Jurkat, Clone E6-1 (cell line): ENCODE data around the gene TSC22D3.

ENCODE experiments used
- DNase-seq: peaks from one replicate; pipeline ENCODE4 v3.0.0-alpha.2; 2011; ENCODE audit warnings: low read depth, low spot score
- H3K4me3 ChIP-seq: 2 replicates; pipeline ENCODE4 v1.5.1; 2011; ENCODE audit warnings: mild to moderate bottlenecking, low read length, control low read depth, moderate library complexity

Gene TSC22D3

GRCh38 chrX:107736781-107737531, 38.6 kb downstream of the TSC22D3 start:
- DNase-seq: no peak

GRCh38 chrX:107734646-107735045, 40.9 kb downstream of the TSC22D3 start:
- H3K4me3 ChIP-seq: no peak overlapping the region
- no peak for DNase-seq

More at GRCh38 chrX:107736781-107737531, 38.6 kb downstream of the TSC22D3 start:
- no peak overlapping the region for H3K4me3 ChIP-seq

DNA sequence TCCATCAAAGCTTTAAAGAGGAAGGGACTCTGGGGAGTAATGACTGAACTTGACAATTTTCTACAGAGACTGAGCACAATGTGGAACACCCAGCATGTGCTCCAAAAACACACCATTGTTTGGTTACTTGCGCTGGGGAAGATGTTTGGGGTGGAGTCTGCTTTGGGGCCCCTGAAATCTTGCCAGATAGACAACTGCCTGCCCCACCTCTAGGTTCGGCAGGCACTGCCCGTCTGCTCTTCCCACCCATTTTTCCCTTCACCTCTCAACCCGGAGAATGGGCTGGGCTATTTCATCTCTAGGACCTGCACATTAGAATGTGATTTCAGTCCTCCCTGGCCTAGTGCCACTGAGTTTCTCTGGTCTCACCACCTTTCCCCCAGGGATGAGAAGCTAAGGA, 41.9 kb downstream of the TSC22D3 start:
- H3K4me3 ChIP-seq: no peak overlapping the region
- no peak for DNase-seq

- no peak for DNase-seq
- H3K4me3 ChIP-seq: no peak overlapping the region
These were observed 43.6 kb downstream of the TSC22D3 start for GRCh38 chrX:107731831-107732502.

- DNase-seq: no peak
- H3K4me3 ChIP-seq: no peak overlapping the region
These were observed 44.4 kb downstream of the TSC22D3 start for GRCh38 chrX:107730991-107731766.

DNA sequence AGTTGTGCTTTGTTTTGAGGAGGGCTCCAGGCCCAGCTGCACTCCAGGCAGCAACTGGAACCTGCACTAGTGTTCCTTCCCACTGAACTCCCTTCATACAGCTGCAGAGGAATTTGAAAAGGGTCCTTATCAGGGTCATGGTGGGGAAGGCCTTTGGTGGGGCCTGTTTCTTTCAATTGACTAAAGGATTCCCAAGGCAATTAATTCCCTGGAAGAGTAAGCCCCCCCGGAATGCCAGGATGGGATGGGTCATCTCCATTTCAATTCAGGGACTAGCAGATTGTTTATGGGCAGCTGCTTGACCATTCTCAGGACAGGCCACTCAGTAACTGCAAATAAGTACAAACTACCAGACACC, 45.3 kb downstream of the TSC22D3 start:
- DNase-seq: no peak
- no peak overlapping the region for H3K4me3 ChIP-seq

DNA sequence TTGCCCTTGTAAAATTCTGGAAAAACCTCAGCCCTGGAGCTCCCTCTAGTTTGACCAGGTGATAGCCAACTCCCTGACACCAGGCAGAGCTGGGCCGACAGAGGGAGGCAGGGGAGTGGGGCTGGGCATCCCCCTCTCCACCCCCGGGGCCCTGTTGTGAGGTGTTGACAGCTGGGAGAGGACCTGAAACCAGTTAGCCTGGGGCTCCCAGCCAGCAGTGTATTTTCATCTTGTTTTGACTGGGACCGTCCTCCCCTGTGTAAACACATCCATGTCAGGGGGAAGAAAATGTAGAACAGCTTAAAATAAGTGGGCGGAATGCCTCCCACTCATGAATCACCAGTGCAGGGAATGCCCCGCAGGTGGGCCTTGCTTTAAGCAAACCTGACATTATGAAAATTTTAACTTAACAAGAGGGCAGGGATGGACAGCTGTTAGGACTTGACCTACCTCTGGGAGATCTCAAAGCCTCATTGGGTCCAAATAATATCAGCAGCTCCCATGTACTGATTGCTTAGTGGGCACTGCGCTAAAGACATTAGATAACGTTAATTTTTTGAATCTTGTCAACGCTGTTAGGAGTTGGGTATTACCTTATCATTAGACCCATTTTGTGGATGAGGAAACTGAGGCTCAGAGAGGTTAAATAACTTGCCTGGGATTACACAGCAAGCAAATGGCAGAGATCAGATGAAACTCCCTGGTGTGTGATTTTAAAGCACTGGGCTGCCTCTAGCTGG, 45.9 kb downstream of the TSC22D3 start:
- no peak for DNase-seq

DNA sequence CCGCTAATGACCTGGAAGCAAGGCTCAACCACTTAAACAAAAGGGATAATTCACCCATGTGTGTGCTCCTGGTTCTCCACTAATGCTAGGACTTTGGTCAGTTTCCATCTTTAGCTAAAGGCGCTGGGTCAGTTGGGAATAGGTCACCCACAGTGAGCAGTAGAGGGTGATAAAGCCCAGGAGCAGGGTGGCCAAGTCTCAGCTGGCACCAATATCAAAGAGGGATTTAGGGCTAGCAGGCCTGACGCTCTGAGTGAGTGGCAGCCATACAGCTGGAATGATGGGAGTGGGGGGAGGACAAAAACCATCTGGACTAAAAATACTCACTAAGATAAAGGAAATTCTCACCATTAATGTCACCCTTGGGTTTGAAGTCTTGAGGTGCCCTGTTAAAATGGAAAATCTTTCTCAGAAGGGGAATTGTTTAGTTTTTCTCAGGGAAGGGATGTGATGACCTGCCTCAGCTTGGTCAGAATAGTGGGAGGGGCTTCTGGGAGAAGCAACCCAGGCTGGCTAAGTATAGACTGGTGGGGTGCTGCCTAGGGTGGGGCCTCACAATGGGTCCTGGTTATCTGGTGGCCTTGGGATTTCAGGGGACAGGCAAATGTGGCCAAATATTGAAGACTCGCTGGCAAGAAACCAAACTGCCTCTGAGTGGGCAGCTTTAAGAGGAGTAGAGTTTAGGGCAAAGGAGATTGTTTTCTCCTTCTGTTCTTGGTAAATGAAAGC, 47.1 kb downstream of the TSC22D3 start:
- no peak overlapping the region for H3K4me3 ChIP-seq
- DNase-seq: no peak

More for the DNA sequence above, 45.9 kb downstream of the TSC22D3 start:
- no peak overlapping the region for H3K4me3 ChIP-seq

DNA sequence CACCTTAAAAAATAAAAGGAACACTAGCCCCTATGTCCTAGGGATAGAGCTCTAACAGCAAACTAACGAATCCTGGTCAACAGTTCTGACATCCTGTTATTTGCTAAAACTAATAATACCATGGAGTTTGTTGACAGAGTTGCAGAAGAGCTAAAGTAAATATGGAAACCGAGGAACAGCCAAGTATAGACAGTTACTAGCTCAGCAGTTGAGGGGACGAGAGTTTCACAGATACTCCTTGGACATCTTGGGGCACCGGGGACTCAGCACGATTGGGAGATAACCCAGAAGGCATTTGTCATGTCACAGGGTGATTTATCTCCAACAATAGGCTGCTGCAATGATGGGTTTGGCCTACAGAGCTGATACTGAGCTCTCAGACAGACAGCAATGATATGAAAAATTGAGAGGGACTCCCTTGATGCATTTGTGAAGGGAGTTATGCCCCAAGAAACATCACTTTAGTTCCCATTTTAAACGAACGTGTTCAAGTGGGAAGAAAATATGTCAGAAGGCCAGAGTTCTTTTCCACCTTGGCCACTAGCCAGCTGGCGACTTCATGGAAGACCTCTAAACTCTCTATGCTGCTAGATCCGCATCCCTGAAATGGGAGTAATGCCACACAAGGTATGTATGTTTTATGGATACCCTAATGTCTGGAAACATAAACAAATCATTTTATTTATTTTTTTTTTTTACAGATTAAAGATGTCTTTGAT, 48.6 kb downstream of the TSC22D3 start:
- DNase-seq: no peak
- no peak overlapping the region for H3K4me3 ChIP-seq

- no peak overlapping the region for H3K4me3 ChIP-seq
- DNase-seq: no peak
These were observed 49.6 kb downstream of the TSC22D3 start for GRCh38 chrX:107725761-107726555.

GRCh38 chrX:107724653-107725052, 50.9 kb downstream of the TSC22D3 start:
- no peak for DNase-seq
- H3K4me3 ChIP-seq: no peak overlapping the region

DNA sequence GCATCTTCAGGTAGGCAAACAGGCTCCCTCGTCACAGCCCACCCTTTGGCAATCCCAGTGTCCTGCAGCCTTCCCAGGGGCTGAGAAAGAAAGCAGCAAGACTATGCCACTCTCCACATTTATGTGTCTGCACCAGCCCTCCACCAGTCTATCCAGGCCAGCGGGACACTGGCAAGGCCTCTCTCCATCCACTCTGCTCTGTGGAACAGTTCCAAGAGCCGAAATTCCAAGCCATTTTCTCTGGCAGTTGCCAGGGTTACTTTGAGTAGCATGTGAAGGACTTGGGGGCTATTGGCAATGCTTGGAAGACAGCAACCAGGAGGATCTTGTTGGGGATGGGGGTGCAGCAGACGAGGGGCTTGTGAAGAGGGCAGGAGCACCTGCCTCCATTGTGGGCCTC, 52.1 kb downstream of the TSC22D3 start:
- DNase-seq: no peak

GRCh38 chrX:107721966-107722707, 53.5 kb downstream of the TSC22D3 start:
- no peak for DNase-seq
- H3K4me3 ChIP-seq: no peak overlapping the region

More for the DNA sequence above, 52.1 kb downstream of the TSC22D3 start:
- no peak overlapping the region for H3K4me3 ChIP-seq

DNA sequence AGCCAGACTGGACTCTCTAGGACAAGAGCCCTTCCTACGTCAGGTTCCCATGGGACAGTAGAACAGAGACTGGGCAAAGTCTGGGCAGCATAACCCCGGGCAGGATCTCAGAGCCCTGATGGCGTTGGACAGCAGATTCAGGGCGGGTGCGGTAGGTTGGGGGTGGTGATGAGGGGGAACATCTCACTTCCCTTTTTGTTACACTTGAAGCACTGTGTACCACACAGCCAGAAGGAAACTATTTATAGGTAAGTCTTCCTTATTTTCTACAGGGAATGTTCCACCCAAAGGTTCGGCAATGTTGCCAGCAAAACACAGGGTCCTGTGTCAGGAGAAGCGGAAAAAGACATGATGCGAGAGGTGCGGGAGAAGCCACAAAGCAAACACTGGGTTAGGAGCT, 54.3 kb downstream of the TSC22D3 start:
- DNase-seq: no peak
- no peak overlapping the region for H3K4me3 ChIP-seq

DNA sequence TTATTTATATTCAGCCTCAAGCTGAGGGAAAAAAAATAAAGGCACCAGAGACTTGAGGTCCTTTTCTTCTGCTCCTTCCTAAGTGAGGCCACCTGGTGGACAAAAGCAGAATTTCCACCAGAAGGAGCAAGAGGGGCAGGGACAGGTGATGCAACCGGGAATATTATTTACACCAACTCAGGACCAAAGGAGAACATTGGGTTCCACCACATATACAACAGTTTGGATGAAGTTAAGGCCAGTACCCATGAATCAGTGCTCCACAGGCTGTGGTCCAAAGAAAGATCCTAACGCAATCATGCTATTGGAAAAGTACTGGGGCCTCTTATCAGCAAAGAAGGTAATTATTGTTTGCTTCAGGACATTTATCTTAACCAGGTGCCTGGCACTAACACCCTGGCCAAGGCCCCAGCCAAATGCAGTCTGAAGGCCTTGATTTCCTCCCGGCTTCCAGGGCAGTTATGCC, 57.4 kb downstream of the TSC22D3 start:
- peak; percentile 55 for DNase-seq

DNA sequence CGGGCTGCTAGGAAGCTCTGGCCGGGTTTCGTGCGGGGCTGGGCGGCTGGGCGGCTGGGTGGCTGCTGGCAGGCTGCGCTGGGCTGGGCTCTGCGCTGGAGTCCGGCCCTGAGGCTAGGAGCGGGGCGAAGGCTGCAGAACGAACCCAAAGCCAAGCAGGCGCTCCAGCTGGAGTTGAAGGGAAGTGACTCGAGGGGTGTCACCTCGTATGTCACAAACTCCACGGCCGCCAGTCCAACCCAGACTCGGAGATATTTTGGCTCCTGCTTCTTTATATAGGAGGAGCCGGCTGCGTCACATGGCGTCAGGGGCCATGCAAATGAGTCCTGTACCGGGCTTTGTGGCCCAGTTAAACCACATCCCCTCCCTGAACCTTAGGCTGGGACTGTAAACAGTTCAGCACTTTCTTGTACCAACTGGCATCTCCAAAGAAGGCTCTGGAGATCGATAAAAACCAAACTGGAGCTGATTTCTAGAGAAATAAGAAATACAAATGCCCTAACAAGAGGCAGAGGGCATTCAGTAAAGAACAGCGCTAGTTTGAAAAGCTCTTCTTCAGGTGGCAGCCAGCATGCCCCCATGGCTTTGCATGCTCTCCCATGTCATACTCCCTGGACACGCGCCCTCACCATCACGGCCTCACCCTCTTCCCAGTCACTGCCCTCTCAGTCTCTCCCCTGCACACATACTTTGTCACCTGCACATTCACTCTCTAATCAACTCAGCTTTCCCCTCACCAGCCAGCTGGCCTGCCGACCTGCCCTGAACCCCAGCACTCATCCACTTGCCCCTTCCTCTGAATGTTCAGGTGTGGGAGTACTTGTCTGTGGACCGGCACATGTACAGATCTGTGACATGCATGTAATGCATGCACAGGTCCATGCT, 58.5 kb downstream of the TSC22D3 start:
- DNase-seq: peak; percentile 46
- no peak overlapping the region for H3K4me3 ChIP-seq

More for the DNA sequence above, 57.4 kb downstream of the TSC22D3 start:
- no peak overlapping the region for H3K4me3 ChIP-seq
